Keratinocyte (primary cell): Measurements from ENCODE around the gene COL25A1. TPM values are rescaled to one million over a fixed set of nuclear protein-coding genes. Genes with fewer than 3 reads are reported as not detected.

Experiments
- DNase-seq: peaks from one replicate; pipeline ENCODE4 v3.0.0-alpha.2; 2011; ENCODE audit warnings: low read depth, missing footprints, low spot score
- FAIRE-seq: peaks from 2 replicates; lab custom pipeline; 2011; peaks lifted over from hg19 to GRCh38; lab: Jason Lieb, UNC
- H2AFZ ChIP-seq: 2 replicates; pipeline ENCODE4 v1.6.0; 2012; ENCODE audit warnings: low read length, control low read depth, inconsistent platforms; ENCODE audit not compliant: control insufficient read depth
- H3K27ac ChIP-seq: 2 replicates; pipeline ENCODE4 v1.5.1; 2011; ENCODE audit warnings: low read length; ENCODE audit not compliant: control insufficient read depth, insufficient read depth
- H3K27me3 ChIP-seq: 3 replicates; pipeline ENCODE4 v1.6.0; 2011; ENCODE audit warnings: low read length; ENCODE audit not compliant: control insufficient read depth, insufficient read depth; ENCODE audit errors: extremely low read depth
- H3K36me3 ChIP-seq, 2 experiments: 2 replicates in 1 of 2; 3 replicates in 1 of 2; pipeline ENCODE4 v1.5.1; 2011; ENCODE audit warnings: low read length in 2 of 2, mild to moderate bottlenecking in 1 of 2; ENCODE audit not compliant: control insufficient read depth in 2 of 2, insufficient read depth in 2 of 2; ENCODE audit errors: extremely low read depth in 1 of 2
- H3K4me1 ChIP-seq: 3 replicates; pipeline ENCODE4 v1.5.1; 2011; ENCODE audit warnings: low read length; ENCODE audit not compliant: control insufficient read depth, insufficient read depth; ENCODE audit errors: extremely low read depth
- H3K4me2 ChIP-seq: 3 replicates; pipeline ENCODE4 v1.6.0; 2011; ENCODE audit warnings: low read depth, low read length; ENCODE audit not compliant: control insufficient read depth, insufficient read depth; ENCODE audit errors: extremely low read depth
- H3K4me3 ChIP-seq, 3 experiments: fragments of 200-600 bp in 1 of 3; sonication (generic) in 1 of 3; 2 replicates in 2 of 3; 3 replicates in 1 of 3; pipeline ENCODE4 v1.5.1; 2011 to 2016; ENCODE audit warnings: low read length in 3 of 3, mild to moderate bottlenecking in 3 of 3, control low read depth in 2 of 3, inconsistent platforms in 1 of 3, low read depth in 1 of 3, mixed read lengths in 1 of 3, mixed run types in 1 of 3, moderate library complexity in 1 of 3; ENCODE audit not compliant: control insufficient read depth in 2 of 3, insufficient read depth in 2 of 3; ENCODE audit errors: extremely low read depth in 1 of 3
- H3K79me2 ChIP-seq: 2 replicates; pipeline ENCODE4 v1.6.0; 2012; ENCODE audit warnings: low read length; ENCODE audit not compliant: control insufficient read depth, insufficient read depth
- H3K9ac ChIP-seq: 3 replicates; pipeline ENCODE4 v1.6.0; 2011; ENCODE audit warnings: low read length; ENCODE audit not compliant: control insufficient read depth, insufficient read depth; ENCODE audit errors: extremely low read depth
- H3K9me1 ChIP-seq: 3 replicates; pipeline ENCODE4 v1.6.0; 2011; ENCODE audit warnings: low read length; ENCODE audit not compliant: control insufficient read depth, insufficient read depth; ENCODE audit errors: extremely low read depth
- H3K9me3 ChIP-seq: 2 replicates; pipeline ENCODE4 v1.5.1; 2012; ENCODE audit warnings: low read depth, low read length; ENCODE audit not compliant: control insufficient read depth
- H4K20me1 ChIP-seq: 3 replicates; pipeline ENCODE4 v1.6.0; 2011; ENCODE audit warnings: low read length; ENCODE audit not compliant: control insufficient read depth, insufficient read depth; ENCODE audit errors: extremely low read depth
- CTCF ChIP-seq, 3 experiments: IDR thresholded peaks in 1 of 3; conservative IDR thresholded peaks in 1 of 3; optimal IDR thresholded peaks in 1 of 3; 2 replicates in 2 of 3; 3 replicates in 1 of 3; pipeline versions ENCODE3 to v1.5.1; 2011; ENCODE audit warnings: low read length in 3 of 3, mild to moderate bottlenecking in 3 of 3, moderate library complexity in 2 of 3, control low read depth in 1 of 3, inconsistent platforms in 1 of 3; ENCODE audit not compliant: insufficient read depth in 2 of 3; ENCODE audit errors: extremely low read depth in 1 of 3
- EZH2 ChIP-seq: IDR thresholded peaks from one replicate; pipeline ENCODE4 v1.6.1; 2012; ENCODE audit warnings: inconsistent platforms, mild to moderate bottlenecking, low read length, moderate library complexity
- dilution Hi-C: fragments of 300-500 bp; cut with MboI; formaldehyde crosslinking; loops from one replicate; pipeline ENCODE4 v1.7.0; 2020; ENCODE audit warnings: low sequenced_read_pairs; ENCODE audit not compliant: extremely low pct_ligation_motif_present
- polyA plus RNA-seq, 5 experiments: library from polyadenylated mRNA; depleted of rRNA in 3 of 5; stranded (reverse) in 3 of 5; stranded (forward) in 1 of 5; unstranded in 1 of 5; fragments of >200 nt; gene quantifications; 1 replicate in 1 of 5; 2 replicates in 3 of 5; 3 replicates in 1 of 5; pipeline versions ENCODE4 v1.2.1 to v1.2.3, GENCODE V29; 2011 to 2012; ENCODE audit warnings: missing spikeins in 2 of 5, low read depth in 1 of 5, low replicate concordance in 1 of 5

Gene COL25A1
- polyA plus RNA-seq, 1 donor (not counting 4 experiments of a cell fraction or from before 2014, with no cell fraction given): not detected

DNA sequence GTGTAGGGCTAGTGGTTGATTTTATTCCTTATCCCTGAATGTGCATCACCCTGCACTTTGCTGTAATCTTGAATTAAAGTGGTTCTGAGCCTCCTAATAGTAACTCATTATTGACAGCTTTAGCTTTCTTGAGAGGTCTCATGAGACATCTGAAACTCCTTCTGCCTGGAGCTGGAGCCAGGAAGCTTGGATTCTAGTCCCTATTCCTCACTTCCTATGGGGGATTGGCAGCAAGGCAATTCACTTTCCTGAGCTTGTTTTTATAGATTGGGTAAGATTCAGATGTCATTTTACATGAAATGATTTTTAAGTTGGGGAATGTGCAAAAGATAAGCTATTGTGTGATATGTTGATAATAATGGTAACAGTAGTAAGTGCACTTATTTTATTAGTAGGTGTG, 522.5 kb downstream of the COL25A1 start:
- TF ChIP-seq CTCF (optimal IDR thresholded peaks at IDR 0.05 in 1 of 3, IDR thresholded peaks at IDR 0.05 in 1 of 3, conservative IDR thresholded peaks at IDR 0.05 in 1 of 3; ENCODE audit: extremely low read depth in 1 of 3, insufficient read depth in 2 of 3, low read length in 3 of 3): no peak
- TF ChIP-seq EZH2: no peak
- H2AFZ ChIP-seq: no peak overlapping the region
- H3K27ac ChIP-seq: no peak overlapping the region
- no peaks in the 10 kb centered on the region for H3K27me3 ChIP-seq
- no peaks in the 10 kb centered on the region for H3K4me1 ChIP-seq
- H3K79me2 ChIP-seq: no peaks in the 10 kb centered on the region
- no peak overlapping the region for H3K4me3 ChIP-seq
- DNase-seq: no peak
- no peaks in the 10 kb centered on the region for H4K20me1 ChIP-seq
- dilution Hi-C loops: no loop called here
- H3K36me3 ChIP-seq: no peaks in the 10 kb centered on the region
- H3K4me2 ChIP-seq: no peak overlapping the region
- H3K9me3 ChIP-seq: no peaks in the 10 kb centered on the region
- no peak overlapping the region for H3K9ac ChIP-seq
- FAIRE-seq: no peak
- H3K9me1 ChIP-seq: no peaks in the 10 kb centered on the region

DNA sequence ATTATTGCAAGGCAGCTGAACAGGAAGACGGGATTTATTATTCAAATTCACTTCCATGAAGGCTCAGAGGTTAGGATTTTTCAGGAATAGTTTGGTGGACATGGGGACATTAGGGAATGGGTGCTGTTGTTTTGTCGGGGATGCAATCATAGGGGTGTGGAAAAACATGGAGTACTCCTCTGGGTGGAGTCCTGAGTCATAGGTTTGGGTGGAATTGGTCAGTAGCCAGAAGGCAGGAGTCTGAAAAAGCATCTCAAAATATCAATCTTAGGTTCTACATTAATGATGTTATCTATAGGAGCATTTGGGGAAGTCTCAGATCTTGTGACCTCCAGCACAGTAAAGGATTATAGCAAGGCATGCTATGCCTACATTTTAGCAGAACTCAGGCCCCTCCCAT, 525.1 kb downstream of the COL25A1 start:
- DNase-seq (no peak), FAIRE-seq (no peak)
- no peak for TF ChIP-seq CTCF (optimal IDR thresholded peaks at IDR 0.05 in 1 of 3, IDR thresholded peaks at IDR 0.05 in 1 of 3, conservative IDR thresholded peaks at IDR 0.05 in 1 of 3; ENCODE audit: extremely low read depth in 1 of 3, insufficient read depth in 2 of 3, low read length in 3 of 3)
- no peak for TF ChIP-seq EZH2
- dilution Hi-C loops: no loop called here
- Histone ChIP-seq H3K27me3 (no peaks in the 10 kb centered on the region), H3K9ac (no peak overlapping the region), H3K79me2 (no peaks in the 10 kb centered on the region), H3K4me1 (no peaks in the 10 kb centered on the region), H3K9me3 (no peaks in the 10 kb centered on the region), H3K9me1 (no peaks in the 10 kb centered on the region), H3K4me3 (no peak overlapping the region), H3K4me2 (no peak overlapping the region), H2AFZ (no peak overlapping the region), H3K27ac (no peak overlapping the region), H3K36me3 (no peaks in the 10 kb centered on the region), H4K20me1 (no peaks in the 10 kb centered on the region)
